GM12864 (cell line): ENCODE measurements around the gene RABEP2.
"Not testable (repeated sequence)": the region's sequence is repeated elsewhere in the genome, so short reads cannot be mapped to it uniquely, and the experiment has no call there.

Experiments used
- DNase-seq: peaks from one replicate; pipeline ENCODE4 v3.0.0-alpha.2; 2011; ENCODE audit warnings: low read depth
- H3K4me3 ChIP-seq: 2 replicates; pipeline ENCODE4 v1.5.1; 2011; ENCODE audit warnings: mild to moderate bottlenecking, low read depth, low read length, control low read depth
- CTCF ChIP-seq: IDR thresholded peaks from 2 replicates; pipeline ENCODE4 v1.5.1; 2011; ENCODE audit warnings: low read depth, mild to moderate bottlenecking, moderate library complexity, low read length, control low read depth, inconsistent platforms; ENCODE audit errors: missing control alignments

The RABEP2 gene

GRCh38 chr16:28884045-28884444, 41.0 kb downstream of the RABEP2 start:
- H3K4me3 ChIP-seq = no peak overlapping the region
- DNase-seq = no peak
- no peak for TF ChIP-seq CTCF

GRCh38 chr16:28883221-28883996, 41.6 kb downstream of the RABEP2 start:
- no peak overlapping the region for H3K4me3 ChIP-seq
- TF ChIP-seq CTCF = no peak

GRCh38 chr16:28882551-28883160, 42.4 kb downstream of the RABEP2 start:
- no peak for TF ChIP-seq CTCF
- DNase-seq = no peak
- H3K4me3 ChIP-seq = no peak overlapping the region

More at GRCh38 chr16:28883221-28883996, 41.6 kb downstream of the RABEP2 start:
- no peak for DNase-seq

- DNase-seq, H3K4me3 ChIP-seq: not testable (repeated sequence)
These were observed 43.5 kb downstream of the RABEP2 start for GRCh38 chr16:28881565-28881964.

- H3K4me3 ChIP-seq = no peak overlapping the region
- no peak for TF ChIP-seq CTCF
- DNase-seq = no peak
These were observed 44.1 kb downstream of the RABEP2 start for GRCh38 chr16:28880955-28881354.

GRCh38 chr16:28880589-28880915, 44.5 kb downstream of the RABEP2 start:
- TF ChIP-seq CTCF = no peak
- DNase-seq = no peak
- H3K4me3 ChIP-seq = no peak overlapping the region

- DNase-seq = peak; percentile 49
- no peak for TF ChIP-seq CTCF
These were observed 45.0 kb downstream of the RABEP2 start for GRCh38 chr16:28879841-28880588.

More at GRCh38 chr16:28879841-28880588, 45.0 kb downstream of the RABEP2 start:
- H3K4me3 ChIP-seq = peak overlapping the region; percentile 69
